Suprapubic skin (tissue), 3 donors: Measurements from ENCODE around the gene KAZN.

Source experiments
- CTCF ChIP-seq, 2 donors: fragments of 200-600 bp in 1 of 2; fragments of 450-650 bp in 1 of 2; sonication (generic) in 1 of 2; IDR thresholded peaks; one replicate each; pipeline ENCODE4 v1.5.1; 2016 to 2019; ENCODE audit warnings: antibody characterized with exemption in 2 of 2, mild to moderate bottlenecking in 1 of 2, moderate library complexity in 1 of 2
- POLR2A ChIP-seq, 2 donors: fragments of 450-650 bp; IDR thresholded peaks; one replicate each; pipeline ENCODE4 v1.6.1; 2017; ENCODE audit warnings: antibody characterized with exemption in 2 of 2, mild to moderate bottlenecking in 2 of 2, moderate library complexity in 2 of 2

- no peak for TF ChIP-seq CTCF (IDR thresholded peaks at IDR 0.05)
- no peak for TF ChIP-seq POLR2A (IDR thresholded peaks at IDR 0.05)
Observed at GRCh38 chr1:15077384-15077783, 478.9 kb downstream of the KAZN start.
